T-helper 1 cell (primary cell): ENCODE results near the gene ZFP62.
A peak's percentile ranks its signal among the peaks of the same experiment; 100 is the strongest.
"Not testable (repeated sequence)": the region's sequence is repeated elsewhere in the genome, so short reads cannot be mapped to it uniquely, and the experiment has no call there.

ENCODE experiments used
- DNase-seq, 5 donors: peaks; one replicate each; pipeline ENCODE4 v3.0.0-alpha.2; 2012 to 2020
- total RNA-seq, 4 donors: gene quantifications; one replicate each; lab custom pipeline; 2026; lab: John Stamatoyannopoulos, UW

The ZFP62 gene
- total RNA-seq, result 19.3 to 44.6 (median 38.3) reads per million in 4 donors

DNA sequence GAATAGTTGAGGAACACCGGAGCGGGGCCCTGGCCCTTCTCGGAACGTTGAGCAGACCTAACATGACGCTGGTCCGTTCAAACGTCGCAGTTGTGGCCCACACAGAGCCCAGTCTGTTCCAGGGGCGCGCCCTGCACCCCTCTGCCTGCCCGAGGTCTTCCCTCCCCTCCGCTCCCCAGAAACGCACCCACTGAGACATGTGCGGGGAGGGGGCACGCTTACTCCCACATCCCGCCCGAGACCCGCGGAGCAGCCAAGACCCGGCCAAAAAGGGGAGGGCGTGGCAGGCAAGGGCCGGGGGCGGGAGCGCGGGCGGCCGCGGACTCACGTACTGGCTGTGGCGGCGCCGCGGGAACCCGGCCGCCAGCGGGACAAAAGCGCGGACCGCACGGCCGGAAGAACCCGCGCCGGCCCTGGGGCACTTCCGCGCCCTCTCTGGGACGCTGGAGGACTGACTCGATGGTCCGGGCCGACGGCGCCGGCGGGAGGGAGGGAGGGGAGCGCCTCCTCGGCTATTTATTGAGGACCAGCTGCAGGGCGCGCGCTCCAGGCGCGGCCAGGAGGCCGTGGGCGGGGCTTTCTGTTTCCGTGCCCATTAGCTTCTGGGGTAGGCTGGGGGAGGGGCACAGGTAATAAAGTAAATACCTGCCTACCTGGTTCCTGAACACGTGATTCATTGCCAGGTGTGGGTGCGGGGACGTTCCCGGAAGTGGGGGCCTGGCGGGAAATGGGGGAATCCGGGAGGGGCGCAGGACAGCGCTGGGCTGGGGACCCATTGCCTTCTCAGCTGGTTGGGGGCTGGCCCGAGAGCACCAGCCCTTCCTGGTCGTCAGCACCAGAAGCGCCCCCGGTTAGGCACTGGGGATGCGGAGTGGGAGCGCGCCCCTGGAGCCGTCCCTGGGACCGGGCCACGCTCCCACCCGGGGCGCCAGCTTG is at the start of gene ZFP62:
TSS of gene ZFP62 (minus strand) at position 390 of the 936 bp plus-strand sequence. CDS start at position 333, 57 bp downstream.
- DNase-seq, result peak; percentile 66 to 93 (median 76)

DNA sequence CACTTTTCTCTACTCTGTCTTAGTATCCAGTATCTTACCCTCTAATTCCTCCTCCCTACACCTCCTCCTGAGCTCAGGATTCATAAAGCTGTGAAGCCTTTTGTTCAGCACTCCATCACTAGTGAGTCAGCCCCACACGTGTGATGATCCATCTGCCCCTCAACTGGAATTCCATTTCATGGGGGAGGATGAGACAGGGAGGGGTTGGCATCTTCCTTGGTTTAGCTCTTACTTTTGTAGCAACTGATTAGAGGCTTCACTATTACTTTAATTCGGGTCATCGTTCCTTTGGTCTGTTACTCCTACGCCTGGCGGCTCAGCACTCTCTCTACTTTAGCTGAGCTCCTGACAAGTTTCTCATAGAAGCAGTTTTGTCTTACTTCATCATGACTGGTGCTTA is 49.7 kb upstream of the ZFP62 start:
- no peak for DNase-seq

DNA sequence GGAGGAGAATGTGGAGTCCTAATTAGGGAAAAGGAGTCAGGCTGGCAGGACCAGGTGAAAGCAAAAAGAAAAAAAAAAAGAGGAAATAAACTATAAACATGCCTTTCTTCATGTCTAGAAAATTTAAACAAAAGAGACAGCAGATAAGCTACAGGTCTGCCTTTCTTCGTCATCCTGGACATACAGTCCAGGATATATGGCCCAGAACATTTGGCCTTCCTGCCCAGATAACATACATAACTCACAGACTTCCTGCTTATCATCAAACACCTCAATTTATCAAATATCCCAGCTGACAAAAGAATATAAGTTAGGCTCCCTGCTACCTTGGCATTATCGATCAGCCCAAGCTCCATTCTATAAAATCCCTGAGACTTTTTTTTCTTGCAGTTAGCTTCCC is 49.1 kb upstream of the ZFP62 start:
- DNase-seq, result no peak

DNA sequence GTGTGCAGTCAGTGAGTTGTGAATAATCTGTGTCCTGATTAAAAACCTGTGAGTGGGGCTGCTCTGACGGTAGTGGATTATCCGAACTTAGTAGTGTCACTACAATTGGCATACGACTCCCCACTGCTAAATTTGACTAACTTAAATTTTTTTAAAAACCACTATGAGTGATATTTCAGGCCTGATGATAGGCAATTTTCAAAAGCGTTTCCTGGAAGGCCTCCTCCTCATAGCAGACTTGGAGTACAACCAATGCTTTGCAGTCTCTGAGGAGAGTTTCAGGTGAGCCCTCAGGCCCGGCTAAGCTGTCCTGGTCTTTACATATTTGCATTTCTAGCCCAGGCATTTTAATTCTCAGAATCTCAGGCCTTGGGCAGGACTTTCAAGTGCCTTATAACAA is 48.7 kb upstream of the ZFP62 start:
- no peak for DNase-seq

DNA sequence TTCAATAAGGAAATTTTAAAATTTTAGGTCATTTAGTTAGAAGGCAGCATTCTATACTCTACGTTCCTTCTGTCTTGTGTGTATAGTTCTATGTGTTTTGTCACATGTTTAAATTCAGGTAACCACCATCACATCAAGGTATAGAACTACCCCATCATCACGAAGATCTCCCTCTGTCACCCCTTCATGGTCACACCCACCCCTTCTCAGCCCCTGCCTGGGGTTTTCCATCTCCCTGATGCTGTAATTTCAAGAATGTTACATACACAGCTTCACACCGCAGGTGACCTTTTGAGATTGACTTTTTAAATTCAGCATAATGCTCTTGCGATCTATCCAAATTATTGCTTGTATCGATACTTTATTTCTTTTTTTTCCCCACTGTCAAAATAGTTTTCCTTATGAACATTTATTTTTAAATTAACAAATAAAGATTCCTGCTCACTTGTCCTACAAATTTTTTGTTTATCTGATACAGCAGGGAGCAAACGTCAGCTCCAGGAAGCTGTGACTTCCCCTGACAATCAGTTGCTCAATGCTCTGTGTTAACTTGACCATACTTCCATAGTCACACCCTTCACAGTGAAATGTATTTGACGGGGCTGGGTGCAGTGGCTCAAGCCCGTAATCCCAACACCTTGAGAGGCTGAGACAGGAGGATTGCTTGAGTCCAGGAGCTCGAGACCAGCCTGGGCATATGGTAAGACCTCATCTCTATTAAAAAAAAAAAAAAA is 48.1 kb upstream of the ZFP62 start:
- no peak for DNase-seq

DNA sequence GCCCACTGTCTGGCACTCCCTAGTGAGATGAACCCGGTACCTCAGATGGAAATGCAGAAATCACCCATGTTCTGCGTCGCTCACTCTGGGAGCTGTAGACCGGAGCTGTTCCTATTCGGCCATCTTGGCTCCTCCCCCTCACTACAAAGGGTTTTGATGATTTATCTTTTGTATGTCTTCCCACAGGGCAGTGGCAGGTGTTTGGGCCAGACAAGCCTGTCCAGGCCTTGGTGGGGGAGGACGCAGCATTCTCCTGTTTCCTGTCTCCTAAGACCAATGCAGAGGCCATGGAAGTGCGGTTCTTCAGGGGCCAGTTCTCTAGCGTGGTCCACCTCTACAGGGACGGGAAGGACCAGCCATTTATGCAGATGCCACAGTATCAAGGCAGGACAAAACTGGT is 47.3 kb upstream of the ZFP62 start:
- DNase-seq, result no peak

DNA sequence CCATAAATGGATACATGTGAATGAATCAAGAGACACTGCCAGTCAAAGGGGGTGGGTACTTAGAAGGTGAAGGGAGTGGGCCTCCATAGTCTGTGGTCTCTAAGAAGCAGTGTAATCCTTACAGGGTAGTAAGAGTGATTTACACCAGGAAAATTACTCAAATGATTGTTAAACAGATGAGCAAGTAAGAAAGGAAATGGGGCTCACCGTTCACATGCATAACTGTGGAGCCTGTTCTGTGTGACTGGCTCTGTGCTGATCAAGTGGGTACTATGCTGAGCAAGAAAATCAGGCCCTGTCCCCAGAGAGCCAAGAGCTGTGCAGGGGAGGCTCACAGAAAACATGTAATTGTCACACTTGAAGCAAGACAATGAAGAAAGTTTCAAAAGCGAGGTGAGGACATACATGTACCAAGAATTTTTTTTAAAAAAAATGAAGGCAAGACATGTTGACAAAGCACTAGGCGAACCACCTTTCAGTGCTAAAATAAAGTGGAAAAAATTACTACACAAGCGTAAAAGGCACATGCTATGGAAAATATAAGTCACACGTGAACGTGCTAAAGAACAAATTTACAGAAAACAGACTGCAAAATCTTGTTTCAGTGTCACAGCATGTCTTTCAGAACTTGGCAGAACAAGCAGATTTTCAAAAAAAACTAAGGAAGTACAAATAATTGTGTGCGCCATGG is 40.4 kb upstream of the ZFP62 start:
- DNase-seq, result no peak

DNA sequence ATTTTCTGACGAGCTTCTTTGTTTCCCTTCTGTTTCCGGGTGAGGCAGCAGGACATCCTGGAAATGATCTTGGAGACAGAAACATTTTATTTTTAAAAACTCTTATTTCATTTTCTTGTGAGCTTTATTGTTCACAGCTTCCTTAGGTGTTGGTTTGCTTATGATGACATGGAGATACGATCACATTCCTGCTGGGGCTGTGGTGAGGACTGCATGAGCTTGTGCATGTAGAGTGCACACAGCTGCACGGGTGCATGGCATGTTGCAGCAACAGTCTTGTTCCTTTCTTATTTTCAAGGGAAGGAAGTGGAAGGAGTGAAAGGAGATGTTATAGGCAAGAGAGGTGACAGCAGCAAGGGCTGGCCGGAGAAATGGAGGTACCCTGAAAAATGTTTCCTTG is 39.1 kb upstream of the ZFP62 start:
- no peak for DNase-seq

DNA sequence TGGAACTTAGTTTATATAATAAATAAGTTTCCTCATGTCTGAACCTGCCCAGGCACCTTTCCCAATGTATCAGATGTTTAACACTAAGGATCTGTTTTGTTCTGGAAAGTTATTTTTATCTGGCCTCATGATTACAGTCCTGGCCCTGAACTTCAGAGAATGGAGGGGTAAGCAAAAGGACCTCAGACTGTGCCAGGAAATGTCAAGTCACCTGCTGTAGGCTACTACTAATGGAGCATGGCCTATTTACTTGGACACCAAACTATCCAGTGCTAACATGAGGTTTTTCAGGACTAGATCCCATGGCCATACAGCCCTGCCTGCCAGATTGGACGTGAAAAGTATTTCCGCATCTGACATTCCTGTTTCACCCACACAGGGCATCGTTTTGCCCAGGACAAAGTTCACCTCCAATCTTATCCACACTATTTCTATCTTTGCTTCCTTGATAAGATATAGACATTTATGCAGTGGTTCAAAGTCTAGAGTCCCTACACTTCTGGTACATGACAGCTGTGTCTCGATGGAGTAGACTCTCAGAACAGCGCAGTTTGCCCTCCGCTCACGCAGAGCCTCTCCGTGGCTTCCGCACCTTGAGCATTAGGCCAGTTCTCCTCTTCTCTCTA is 37.7 kb upstream of the ZFP62 start, which contains the start of gene BTNL8:
TSS of gene BTNL8 (plus strand) at position 539 of the 626 bp plus-strand sequence. CDS start 152 bp downstream, outside the sequence.
- DNase-seq, result no peak

DNA sequence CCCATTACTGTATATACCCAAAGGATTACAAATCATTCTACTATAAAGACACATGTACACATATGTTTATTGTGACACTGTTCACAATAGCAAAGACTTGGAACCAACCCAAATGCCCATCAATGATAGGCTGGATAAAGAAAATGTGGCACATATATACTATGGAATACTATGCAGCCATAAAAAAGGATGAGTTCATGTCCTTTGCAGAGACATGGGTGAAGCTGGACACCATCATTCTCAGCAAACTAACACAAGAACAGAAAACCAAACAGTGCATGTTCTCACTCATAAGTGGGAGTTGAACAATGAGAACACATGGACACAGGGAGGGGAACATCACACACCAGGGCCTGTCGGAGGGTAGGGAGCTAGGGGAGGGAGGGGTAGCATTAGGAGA is 34.3 kb upstream of the ZFP62 start:
- not testable (repeated sequence) for DNase-seq

DNA sequence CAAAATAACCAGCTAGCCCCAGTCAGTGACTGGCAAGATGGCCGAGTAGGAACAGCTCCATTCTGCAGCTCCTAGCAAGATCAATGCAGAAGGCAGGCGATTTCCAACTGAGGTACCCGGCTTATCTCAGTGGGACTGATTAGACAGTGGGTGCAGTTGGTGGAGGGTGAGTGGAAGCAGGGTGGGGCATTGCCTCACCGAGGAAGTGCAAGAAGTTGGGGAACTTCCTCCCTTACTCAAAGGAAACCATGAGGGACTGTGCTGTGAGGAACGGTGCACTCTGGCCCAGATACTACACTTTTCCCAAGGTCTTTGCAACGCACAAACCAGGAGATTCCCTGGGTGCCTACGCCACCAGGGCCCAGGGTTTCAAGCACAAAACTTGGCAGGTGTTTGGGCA is 28.3 kb upstream of the ZFP62 start:
- DNase-seq, result no peak

DNA sequence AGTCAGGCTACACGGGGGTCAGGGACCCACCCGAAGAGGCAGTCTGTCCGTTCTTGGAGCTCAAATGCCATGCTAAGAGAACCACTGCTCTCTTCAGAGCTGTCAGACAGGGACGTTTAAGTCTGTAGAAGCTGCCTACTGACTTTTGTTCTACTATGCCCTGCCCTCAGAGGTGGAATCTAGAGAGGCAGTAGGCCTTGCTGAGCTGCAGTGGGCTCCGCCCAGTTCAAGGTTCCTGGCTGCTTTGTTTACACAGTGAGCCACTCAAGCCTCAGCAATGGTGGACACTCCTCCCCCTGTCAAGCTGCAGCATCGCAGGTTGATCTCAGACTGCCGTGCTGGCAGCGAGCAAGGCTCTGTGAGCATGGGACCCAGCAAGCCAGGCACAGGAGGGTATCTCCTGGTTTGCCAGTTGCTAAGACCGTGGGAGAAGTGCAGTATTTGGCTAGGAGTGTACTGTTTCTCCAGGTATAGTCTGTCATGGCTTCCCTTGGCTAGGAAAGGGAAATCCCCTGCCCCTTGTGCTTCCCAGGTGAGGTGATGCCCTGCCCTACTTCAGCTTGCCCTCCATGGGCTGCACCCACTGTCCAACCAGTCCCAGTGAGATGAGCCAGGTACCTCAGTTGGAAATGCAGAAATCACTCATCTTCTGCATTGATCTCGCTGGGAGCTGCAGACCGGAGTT is 24.9 kb upstream of the ZFP62 start:
- DNase-seq, result not testable (repeated sequence)

DNA sequence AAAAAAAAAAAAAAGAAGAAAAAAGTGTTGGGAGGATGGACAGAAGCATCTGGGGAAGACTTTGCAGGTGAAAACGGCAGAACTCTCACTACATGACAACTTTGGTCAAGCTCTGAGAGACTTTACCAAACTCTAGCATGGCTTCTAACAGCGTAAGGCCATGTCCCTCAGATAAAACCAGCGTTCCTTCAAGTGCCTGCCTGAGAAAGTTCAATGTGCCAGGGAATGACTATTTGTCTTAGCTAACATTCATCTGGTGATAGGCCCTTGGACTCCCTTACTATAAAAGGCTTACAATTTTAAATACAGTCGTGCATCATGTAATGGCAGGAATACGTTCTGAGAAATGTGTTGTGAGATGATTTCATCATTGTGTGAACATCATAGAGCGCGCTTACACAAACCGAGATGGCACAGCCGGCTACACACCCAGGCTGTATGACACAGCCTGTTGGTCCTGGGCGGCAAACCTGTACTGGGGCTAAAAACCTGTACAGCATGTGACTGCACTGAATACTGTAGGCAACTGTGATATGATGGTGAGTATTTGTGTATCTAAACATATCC is 14.9 kb upstream of the ZFP62 start:
- no peak for DNase-seq

DNA sequence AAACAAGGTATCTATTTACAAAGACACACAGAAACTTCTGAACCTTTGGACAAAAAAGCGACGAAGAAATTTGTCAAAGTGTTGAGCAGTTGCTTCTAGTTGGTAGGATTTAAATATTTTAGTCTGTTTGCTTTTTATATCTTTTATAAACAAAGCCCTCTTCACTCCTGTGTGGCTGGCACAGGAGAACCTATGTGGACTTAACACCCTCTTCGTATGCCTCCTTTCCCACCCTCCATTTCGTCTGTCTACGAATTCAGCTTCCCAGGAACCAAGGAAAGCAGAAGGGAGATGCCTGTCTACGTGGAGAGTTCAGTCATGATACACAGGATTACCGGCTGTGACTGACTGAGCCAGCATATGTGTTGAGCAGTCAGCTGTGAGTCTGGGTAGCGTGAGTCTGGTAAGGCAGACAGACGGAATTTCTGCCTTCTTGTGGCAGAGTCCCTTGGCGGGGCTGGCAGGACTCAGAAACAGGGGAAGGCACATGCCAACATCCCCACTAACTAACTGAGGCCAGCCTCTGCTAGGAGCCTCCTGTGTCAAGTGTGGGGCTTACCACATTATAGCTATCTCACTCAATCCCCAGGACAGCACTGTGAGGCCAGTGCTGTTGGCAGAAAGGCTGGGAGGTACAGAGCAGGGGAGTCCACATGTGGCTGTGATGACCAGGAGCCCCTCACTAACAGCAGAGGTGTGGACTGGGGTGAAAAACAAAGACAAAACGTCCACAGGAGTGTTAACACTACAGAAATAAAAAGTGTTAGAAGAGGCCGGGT is 13.9 kb upstream of the ZFP62 start:
- DNase-seq, result no peak

DNA sequence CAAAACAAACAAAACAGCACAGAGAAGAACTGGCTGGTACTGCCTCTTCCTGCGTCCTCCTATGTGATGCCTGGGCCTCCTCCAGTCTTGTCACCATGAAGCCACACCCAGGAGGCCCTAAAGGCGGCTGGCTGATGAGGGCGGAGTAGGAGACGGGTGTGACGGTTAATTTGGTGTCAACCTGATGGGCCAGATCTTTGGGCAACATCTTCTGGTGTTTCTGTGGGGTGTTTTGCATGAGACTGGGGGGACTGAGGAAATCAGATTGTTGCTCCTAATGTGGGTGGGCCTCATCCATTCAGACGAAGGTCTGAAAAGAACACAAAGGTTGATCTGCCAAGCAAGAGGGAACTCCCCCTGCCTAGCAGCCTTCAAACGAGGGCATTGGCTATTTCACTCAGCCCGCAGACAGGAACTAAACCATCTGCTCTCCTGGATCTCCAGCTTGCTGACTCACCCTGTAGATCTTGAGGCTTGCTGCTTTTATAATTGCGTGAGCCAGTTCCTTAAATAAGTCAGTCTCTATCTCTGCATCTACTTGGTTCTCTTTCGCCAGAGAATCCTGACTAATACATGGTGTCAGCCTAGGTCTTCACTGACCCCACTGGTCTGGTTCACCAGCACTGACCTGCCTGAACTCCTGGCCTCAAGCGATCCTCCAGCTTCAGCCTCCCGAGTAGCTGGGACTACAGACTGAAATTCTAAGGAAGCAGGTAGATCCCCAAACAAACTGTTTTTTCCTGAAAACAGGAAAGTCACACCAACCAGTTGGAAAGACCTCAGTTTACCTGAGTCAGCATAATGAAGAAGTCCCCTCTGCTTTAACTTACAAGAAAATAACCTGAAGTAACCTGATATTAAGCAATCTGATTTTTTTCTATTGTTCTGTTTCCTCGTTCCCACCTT is 12.8 kb upstream of the ZFP62 start:
- peak in 2 of 5 donors; percentile 12 to 59 for DNase-seq

DNA sequence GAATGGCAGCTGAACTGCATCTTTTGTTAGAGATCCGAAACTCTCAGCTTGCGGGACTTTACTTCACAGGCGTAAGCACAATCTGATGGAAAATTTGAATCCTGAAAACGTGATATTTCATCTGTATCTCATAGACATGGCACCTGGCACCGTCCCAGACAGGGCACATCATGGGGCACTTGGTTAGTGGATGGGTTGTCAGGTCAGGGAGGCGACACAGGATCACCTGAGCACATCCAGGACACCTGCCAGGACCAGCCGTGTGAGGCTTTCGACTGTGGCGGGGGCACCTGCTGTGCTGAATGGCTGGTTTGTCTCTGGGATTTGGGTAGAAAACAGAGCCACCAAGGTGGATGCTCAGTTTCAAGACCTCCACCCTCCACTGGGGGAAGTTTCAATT is 11.3 kb upstream of the ZFP62 start:
- no peak for DNase-seq

DNA sequence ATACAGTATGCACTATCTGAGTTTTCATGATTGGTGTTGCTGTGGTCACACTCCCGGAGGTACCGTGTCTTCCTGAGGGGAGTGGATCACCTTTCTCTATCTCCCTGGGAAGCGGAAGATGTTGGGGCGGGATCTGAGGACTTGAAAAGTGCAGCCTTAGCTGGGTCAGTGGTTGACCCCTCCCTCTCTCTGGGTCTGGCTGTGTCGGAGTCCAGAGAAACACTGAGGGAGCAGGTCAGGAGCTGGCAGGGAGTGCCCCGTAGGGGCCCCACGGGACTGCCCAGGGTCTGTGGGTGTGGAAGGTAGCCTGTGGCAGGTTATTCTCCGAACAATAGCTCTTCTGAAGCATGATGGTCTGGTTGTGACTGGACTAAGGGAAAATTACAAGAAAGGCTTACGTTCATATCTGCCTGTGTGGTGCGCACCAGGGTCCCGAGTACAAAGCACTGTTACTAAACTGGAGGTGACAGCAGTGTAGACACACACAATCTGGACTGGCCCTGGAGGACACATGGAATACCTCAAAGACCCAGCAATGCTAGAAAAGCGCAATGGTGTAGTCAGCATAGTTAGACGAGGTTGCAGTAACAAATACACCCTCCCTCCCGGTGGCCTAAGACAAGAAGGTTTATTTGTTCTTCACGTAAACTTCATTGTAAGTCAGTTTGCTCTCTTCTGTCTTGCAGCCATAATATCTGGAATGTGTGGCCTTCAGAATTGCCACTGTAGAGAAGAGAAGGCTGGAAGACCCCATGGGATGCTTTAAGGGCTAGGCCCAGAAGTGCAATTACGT is 9.4 kb upstream of the ZFP62 start:
- DNase-seq, result no peak

DNA sequence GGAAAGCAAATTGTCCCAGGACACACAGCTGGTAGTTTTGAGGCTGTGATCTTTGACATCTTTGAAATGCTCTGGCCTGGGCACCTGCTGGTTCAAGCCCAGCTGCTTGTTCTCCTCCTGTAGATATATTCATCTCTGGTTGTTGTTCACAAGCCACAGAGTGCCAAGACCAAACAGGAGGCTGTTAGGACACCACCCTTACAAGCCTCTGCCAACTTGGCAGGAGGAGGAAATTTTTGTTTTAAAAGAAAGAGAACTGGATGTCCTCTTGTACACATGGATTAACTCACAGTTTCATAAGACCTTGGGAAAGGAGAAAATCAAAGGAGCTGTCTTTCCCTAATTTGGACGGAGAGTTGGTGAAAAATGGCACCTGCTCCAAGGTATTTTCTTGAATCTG is 8.5 kb upstream of the ZFP62 start:
- no peak for DNase-seq

DNA sequence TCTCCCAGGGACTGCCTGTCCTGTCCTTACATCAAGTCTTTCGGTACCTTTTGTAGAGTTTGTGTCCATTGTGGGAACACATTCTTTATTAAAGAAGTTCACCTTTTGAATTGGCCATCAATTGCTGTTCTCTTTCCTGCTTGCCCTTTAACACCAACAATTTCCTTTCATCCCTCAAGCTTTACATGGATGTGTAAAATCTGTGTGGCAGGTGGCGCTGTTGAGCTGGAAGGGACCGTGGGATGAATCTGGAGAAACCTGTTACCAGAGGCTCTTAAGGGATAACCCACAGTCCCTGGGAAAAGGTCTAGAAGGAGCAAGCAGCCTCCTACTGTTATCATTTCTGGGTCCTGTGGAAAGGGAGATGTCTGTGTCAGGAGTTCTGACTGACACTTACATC is 7.9 kb upstream of the ZFP62 start:
- peak in 4 of 5 donors; percentile 17 to 58 (median 42) for DNase-seq
